ENCODE results near the gene EPHB2. TPM values are rescaled to one million over a fixed set of nuclear protein-coding genes. Genes with fewer than 3 reads are reported as not detected.

EPHB2 gene
- total RNA-seq, 1 donor from 2014 or later = 5.0 TPM

DNA sequence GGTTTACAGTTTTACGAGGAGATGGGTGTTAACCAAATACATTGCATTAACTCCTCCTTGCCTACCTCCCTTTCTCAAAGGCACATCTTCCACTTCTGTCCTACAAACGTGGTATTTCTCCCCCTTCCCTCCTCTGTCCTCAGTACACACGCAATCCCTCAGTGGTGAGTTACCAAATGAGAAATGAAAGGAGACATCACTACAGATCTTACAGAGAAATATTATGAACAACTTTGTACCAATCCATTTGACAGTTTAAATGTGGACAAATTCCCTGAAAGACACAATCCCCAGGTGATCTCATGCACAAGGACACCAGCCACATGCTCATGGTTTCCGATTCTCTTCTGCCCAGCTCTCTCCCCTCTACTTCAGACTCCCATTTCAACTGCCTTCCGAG is 255.7 kb downstream of the EPHB2 start:
- H3K27ac ChIP-seq = no peak overlapping the region
- no peaks in the 10 kb centered on the region for H3K9me3 ChIP-seq
- DNase-seq = no peak
- H3K4me1 ChIP-seq = no peaks in the 10 kb centered on the region
- no peak for ATAC-seq
- H3K36me3 ChIP-seq = no peaks in the 10 kb centered on the region
- TF ChIP-seq, protein P1, sequence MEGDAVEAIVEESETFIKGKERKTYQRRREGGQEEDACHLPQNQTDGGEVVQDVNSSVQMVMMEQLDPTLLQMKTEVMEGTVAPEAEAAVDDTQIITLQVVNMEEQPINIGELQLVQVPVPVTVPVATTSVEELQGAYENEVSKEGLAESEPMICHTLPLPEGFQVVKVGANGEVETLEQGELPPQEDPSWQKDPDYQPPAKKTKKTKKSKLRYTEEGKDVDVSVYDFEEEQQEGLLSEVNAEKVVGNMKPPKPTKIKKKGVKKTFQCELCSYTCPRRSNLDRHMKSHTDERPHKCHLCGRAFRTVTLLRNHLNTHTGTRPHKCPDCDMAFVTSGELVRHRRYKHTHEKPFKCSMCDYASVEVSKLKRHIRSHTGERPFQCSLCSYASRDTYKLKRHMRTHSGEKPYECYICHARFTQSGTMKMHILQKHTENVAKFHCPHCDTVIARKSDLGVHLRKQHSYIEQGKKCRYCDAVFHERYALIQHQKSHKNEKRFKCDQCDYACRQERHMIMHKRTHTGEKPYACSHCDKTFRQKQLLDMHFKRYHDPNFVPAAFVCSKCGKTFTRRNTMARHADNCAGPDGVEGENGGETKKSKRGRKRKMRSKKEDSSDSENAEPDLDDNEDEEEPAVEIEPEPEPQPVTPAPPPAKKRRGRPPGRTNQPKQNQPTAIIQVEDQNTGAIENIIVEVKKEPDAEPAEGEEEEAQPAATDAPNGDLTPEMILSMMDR (IDR thresholded peaks at IDR 0.05) = no peak
- H3K27me3 ChIP-seq (ENCODE audit: low read depth) = peaks cover 10% of the 10 kb centered on the region
- intact Hi-C loops (cut with DNase I) = no loop called here
- no peak overlapping the region for H3K4me3 ChIP-seq

DNA sequence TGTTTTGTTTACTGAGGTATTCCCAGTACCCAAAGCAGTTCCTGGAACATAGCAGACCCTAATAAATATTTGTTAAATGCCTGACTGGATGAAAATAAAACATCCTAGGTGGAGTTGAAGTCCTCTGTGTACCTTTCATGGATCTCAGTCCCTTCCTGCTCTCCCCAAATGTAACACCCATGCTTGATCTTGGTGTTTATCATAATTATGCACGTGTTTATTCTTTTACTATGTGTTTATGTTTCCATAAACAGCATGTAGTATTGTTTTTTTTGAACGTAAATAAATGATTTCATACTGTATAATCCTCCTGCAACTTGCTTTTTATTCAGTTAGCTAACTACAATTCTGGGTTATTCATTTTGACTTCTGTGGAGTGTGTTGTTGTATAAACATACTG is 257.2 kb downstream of the EPHB2 start:
- Histone ChIP-seq H3K36me3 (no peaks in the 10 kb centered on the region), H3K9me3 (no peaks in the 10 kb centered on the region), H3K27ac (no peak overlapping the region), H3K4me1 (no peaks in the 10 kb centered on the region), H3K4me3 (no peak overlapping the region), H3K27me3 (ENCODE audit: low read depth) (peaks cover 16% of the 10 kb centered on the region)
- ATAC-seq = no peak
- TF ChIP-seq, protein P1 (IDR thresholded peaks at IDR 0.05) = no peak
- no peak for DNase-seq
- intact Hi-C loops (cut with DNase I) = no loop called here

DNA sequence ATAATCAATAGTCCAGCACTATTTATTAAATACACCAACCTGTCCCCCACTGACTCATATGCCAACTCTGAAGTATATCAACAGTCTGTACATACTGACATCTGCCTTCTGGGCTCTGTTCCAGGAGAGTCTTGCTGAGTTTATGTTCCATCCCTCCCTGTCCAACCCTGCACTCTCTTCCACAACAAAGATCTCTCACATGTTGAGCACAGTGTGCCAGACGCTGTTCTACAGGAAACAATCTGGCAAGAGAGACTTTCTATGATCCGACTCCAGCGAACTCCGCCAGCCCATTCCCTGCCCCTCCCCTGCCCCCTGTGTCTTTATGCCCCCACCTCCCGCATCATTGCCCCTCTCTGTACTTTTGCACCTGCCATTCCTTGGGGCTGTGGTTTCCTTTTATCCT is 258.7 kb downstream of the EPHB2 start:
- no peaks in the 10 kb centered on the region for H3K9me3 ChIP-seq
- peaks cover 12% of the 10 kb centered on the region for H3K27me3 ChIP-seq (ENCODE audit: low read depth)
- intact Hi-C loops (cut with DNase I) = no loop called here
- ATAC-seq = peak in 1 of 2 donors; percentile 18
- no peaks in the 10 kb centered on the region for H3K36me3 ChIP-seq
- TF ChIP-seq, protein P1 (IDR thresholded peaks at IDR 0.05) = no peak
- no peaks in the 10 kb centered on the region for H3K4me1 ChIP-seq
- no peak for DNase-seq
- no peak overlapping the region for H3K4me3 ChIP-seq
- H3K27ac ChIP-seq = no peak overlapping the region

DNA sequence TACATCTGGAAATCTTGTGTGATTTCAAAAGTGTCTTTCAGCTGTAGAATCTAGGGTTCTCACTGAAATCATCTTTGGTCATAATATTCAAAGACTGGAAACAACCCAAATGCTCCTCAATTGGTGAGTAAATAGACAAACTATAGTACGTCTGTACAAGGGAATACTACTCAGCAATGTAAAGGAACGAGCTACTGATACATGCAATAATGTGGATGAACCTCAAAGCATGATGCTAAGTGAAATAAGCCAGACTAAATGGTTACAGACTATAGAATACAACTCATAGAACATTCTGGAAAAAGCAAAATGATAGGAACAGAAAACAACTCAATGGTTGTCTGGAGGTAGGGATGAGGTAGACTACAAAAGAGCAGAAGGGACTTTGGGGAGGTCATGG is 259.5 kb downstream of the EPHB2 start:
- no peaks in the 10 kb centered on the region for H3K36me3 ChIP-seq
- H3K27me3 ChIP-seq (ENCODE audit: low read depth) = peaks cover 12% of the 10 kb centered on the region
- H3K27ac ChIP-seq = no peak overlapping the region
- DNase-seq (no peak), ATAC-seq (no peak)
- H3K9me3 ChIP-seq = no peaks in the 10 kb centered on the region
- intact Hi-C loops (cut with DNase I) = no loop called here
- H3K4me3 ChIP-seq = no peak overlapping the region
- H3K4me1 ChIP-seq = no peaks in the 10 kb centered on the region
- TF ChIP-seq, protein P1 (IDR thresholded peaks at IDR 0.05) = no peak

Small RNAs within 50 kb of the gene (microRNA-seq; reads per million reads assigned to microRNA genes)
- gene MIR4253 (ENCODE audit: borderline number of aligned reads) (not detected), gene MIR4684 (ENCODE audit: borderline number of aligned reads) (not detected)

Other genes starting within 250 kb of the EPHB2 start
- gene EPHA8, start 147.3 kb upstream of the EPHB2 start, total RNA-seq = not detected
- 935 TPM for gene C1QA, start 74.2 kb upstream of the EPHB2 start, total RNA-seq
- gene C1QC, start 67.2 kb upstream of the EPHB2 start, total RNA-seq = 800 TPM
- gene C1QB, start 57.6 kb upstream of the EPHB2 start, total RNA-seq = 1,524 TPM